Fibroblast of the conjunctiva (primary cell): ENCODE measurements around the gene LIPE.

Experiments
- DNase-seq: peaks from one replicate; pipeline ENCODE4 v3.0.0-alpha.2; 2010; ENCODE audit warnings: low read depth

The LIPE gene

DNA sequence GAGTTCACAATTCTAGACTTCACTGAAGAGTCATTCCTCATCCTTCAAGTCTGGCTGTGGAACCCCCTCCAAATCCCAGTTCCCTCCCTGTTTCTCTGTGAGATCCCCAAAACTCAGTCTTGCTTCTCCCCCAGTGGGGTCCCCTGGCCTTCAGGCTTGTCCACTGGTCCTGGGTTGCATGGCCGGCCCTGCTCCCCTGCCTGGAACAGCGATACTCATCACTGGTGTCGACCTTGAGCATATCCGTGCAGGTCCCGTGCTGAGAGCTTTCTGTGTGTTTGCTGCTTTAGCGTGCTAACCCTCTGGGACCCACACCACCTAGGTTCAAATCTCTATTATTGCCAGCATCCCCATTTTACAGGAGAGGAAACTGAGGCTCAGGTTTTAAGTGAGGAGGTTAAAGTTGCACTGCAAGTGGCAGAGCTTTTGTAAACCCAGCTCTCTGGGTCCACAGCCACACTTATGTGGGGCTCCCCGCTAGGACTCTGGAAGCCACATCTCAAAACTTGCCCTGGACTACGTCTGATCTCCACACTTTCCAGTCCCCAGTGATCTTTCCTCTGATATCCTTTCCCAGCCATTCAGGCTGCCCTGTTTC lies 15.5 kb downstream of the LIPE start:
- DNase-seq = no peak

DNA sequence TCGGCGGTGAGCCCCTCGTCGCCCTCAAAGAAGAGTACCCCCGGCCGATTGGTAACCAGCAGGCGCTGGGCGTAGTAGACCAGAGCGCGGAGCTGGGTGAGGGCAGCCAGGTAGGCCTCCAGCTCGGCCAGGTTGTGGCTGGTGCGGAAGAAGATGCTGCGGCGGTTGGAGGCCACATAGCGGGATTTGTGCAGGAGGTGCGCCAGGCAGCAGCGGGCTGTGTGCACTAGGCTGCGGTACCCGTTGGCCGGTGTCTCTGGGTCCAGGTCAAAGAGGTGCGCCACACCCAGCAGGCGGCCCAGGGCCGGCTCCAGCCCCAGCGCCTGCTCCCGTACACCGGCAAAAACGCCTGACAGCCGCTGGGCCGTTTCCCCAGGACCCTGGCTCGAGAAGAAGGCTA lies 16.8 kb downstream of the LIPE start:
- DNase-seq = no peak

- DNase-seq = no peak
These were observed 17.7 kb downstream of the LIPE start for GRCh38 chr19:42409477-42409876.

- no peak for DNase-seq
These were observed 19.4 kb downstream of the LIPE start for GRCh38 chr19:42407816-42408175.

DNA sequence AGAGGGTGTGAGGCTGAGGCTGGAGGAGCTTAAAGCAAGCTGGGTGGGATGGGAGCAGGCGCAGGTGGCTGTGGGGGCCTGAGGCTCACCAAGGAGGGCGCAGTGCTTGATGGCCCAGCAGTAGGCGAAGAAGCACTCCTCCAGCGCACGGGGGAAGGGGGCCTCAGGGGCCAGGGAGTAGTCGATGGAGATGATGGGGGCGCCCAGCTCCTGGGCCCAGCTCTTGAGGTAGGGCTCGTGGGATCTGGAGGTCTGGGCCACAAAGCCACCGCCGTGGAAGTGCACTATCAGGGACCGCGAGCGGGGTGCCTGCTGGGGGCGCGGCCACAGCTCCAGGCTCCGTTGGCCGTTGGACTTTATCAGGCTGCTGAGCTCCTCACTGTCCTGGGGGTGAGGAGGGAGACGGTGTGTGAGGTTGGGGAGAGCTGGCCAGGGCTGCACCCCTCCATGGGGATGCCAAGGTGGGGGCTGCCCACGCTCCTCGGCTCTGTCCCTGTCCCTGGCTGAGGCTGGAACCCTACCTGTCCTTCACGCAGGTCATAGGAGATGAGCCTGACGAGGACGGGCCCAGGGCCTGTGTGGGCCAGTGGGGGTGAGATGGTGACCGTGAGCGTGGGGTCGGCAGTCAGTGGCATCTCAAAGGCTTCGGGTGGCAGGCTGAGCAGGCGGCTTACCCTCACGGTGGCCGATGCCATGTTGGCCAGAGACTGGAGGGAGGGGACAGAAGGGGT lies 19.9 kb downstream of the LIPE start:
- no peak for DNase-seq

DNA sequence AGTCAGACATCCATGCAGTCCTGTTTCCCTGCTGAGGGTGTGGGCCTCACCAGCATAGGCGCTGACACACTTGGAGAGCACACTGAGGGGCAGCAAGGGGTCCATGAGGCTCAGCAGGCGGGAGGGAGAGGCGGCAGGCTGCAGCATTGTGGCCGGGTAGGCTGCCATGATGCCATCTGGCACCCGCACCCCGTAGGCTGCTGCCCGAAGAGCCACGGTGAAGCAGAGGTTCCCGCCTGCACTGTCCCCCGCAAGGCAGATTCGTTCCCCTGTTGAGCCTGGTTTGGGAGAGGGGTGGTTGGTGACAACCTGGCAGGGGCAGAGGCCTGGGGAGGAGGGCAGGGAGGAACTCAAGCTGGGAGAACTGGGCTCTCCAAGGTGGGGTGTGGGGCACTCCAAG lies 21.1 kb downstream of the LIPE start:
- DNase-seq = no peak

- DNase-seq = no peak
These were observed 23.6 kb downstream of the LIPE start for GRCh38 chr19:42403586-42403985.

DNA sequence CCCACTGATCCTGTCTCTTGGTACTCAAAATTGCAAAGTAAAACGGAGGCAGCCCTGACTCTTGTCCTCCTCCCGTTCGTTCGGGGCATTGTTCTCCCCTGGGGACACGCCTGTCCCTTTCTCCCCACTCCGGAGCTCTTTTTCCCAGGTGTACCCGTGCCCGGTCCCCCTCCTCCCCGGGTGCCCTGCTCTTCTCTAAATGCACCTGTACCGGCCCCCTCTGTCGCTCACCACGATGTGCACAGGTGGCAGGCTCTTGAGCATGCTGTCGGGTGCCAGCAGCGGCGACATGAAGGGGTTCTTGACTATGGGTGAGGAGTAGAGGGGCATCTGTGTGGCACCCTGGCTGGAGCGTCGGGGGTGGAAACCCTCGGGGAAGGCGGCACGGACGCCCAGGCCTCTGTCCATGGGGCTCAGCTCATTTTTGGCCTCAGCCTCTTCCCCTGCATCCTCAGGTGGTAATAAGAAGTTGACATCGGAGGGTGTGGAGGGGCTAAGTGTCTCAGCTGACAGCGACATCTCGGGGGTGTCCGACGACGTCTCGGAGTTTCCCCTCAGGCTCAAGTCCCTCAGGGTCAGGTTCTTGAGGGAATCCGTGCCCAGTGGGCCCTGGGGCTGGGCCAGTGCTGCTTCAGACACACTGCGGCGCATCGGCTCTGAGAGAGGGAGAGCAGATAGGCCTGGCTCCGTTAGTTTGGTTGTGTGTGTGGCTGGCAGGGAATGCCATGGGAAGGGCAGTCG lies 24.6 kb downstream of the LIPE start:
- no peak for DNase-seq

- peak; percentile 58 for DNase-seq
These were observed 25.6 kb downstream of the LIPE start for GRCh38 chr19:42401365-42402303.

GRCh38 chr19:42400404-42400803 lies 26.8 kb downstream of the LIPE start:
- no peak for DNase-seq

GRCh38 chr19:42397263-42398166 lies 29.7 kb downstream of the LIPE start:
- no peak for DNase-seq

DNA sequence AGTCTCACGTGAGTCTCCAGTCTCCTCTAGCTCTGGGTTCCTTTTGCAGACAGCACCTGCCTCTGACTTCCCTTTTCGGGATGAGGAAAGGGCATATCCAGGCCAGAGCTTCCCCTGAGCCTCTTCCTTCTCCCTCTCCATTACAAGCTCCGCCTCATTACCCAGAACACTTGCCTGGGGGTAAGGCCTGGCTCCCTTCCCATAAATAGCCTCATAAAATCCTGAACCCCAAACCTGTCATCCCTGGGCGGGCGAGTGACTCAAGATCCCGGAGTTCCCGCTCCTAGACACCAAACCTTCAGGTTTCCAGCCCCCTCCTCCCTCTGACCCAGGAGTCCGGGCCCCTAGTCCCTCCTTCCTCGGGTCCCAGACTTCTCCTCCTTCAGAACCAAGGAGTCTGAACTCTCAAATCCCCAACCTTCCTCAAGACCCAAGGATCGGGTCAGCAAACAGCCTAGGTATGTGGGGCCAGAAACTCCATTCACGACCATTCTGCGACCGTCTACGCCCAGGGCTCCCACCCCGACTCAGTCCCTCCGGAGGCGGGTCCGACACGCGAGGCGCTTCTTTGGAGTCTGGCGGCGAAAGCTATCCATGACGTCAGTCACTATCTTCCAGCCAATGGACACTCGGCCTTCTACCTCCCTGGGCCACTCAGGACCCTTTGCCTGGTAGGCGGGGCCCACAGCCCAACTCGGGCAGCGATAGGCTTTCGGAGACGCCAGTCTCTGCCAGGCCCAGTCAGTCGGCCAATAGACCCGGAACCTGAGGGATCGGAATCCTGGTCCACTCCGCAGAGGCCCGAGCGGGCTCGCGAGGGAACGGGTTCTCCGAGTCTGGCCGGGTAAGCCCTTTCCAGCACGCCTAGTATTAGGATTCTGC lies 30.6 kb downstream of the LIPE start:
- DNase-seq = peak; percentile 98

GRCh38 chr19:42394751-42395150 lies 32.4 kb downstream of the LIPE start:
- DNase-seq = no peak

DNA sequence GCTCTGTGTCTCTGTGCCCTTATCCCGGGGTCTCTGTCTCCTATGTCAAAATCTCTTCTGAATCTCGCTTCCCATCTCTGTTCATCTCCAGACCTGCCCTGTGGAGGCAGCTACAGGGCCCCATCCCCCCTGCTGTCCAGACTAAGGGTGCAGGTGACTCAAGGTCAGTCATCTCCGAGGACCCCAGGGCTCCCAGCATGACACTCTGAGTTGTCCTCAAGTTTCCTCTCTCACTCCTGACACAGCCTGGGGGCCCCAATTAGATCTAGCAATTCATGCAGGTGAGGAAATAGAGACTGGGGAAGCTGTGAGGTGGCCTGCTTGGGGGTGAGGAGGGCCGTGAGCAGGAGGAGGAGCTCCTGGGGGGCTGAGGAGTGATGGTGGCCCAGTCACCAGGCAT lies 35.0 kb downstream of the LIPE start:
- no peak for DNase-seq

GRCh38 chr19:42389899-42390298 lies 37.3 kb downstream of the LIPE start, which contains the start of gene CNFN:
Gene CNFN, minus strand, starts transcription at chr19:42390297. Its CDS starts 1,260 bp downstream, at chr19:42389037.
- no peak for DNase-seq

- DNase-seq = no peak
These were observed 38.2 kb downstream of the LIPE start for GRCh38 chr19:42388851-42389489.

DNA sequence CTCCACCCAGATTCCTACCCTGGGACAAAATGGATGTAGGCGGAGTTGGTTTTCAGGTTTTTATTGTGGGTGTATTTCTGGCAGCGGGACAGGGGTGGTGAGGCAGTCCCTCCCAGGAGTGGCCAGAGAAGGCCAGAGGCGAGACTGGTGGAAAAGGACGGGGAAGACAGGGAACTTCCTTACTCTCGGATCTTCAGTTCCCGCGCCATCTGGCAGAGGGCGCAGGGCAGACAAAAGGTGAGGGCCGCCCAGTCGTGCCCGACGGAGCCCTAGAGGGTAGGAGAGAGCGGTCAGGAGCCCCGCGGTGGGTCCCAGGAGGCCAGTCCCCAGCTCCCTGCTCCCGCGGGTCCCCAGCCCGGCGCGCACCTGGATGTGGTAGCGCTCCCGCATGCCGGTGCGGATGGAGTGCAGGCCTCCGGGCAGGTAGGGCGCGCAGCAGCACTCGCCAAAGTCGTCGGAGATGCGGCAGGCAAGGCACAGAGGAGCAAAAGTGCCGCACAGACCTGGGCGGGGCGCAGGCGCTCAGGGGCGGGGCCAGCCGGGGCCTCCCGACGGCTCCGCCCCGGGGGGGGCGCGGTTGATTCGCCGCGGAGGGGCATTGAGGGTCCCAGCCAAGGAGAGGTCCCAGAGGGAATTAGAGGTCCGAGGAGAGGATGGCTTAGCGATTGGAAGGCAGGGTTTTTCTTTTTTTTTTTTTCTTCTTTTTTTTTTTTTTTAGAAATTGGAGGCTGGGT lies 40.0 kb downstream of the LIPE start:
- no peak for DNase-seq

GRCh38 chr19:42380155-42380554 lies 47.0 kb downstream of the LIPE start:
- no peak for DNase-seq
